Stimulated activated CD8-positive, alpha-beta memory T cell treated with anti-CD3 and anti-CD28 coated beads, Interleukin-4, amount 100 ng/mL, for 24 hours (primary cell): ENCODE results near the gene TALDO1.

ENCODE experiments used
- DNase-seq: peaks from one replicate; pipeline ENCODE4 v3.0.0-alpha.2; 2020; ENCODE audit warnings: low read depth

The TALDO1 gene

DNA sequence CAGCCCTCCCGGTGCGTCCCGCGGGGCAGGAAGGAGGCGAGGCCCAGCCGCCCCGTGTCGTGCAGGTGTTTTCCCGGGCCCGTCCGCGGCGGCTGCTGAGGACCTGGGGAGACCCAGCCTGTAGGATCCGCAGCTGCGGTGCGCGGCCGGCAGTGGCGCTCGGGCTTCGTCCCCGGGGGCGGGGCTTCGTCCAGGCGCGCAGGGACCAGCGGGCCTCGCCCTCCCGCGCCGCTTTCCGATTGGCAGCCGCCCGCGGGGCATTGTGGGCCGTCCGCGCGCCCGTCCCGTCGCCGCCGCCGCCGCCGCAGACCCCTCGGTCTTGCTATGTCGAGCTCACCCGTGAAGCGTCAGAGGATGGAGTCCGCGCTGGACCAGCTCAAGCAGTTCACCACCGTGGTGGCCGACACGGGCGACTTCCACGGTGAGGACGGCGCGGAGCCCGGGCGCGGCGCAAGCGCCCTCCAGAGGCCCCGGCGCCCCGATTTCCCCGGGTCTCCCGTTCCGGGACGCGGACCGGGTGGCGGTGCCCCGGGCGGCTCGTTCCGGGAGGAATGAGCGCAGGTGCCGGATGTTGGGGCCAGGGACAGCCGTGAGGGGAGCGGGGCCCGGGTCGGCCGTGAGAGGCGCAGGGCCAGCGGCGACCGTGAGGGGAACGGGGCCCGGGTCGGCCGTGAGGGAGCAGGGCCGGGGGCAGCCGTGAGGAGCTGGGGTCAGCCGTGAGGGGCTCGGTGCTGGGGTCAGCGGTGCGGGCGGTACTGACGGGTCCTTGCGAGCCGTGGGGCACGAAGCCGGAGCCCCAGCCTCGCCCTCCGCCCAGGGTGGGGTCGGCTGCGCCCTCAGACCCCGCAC lies at the start of gene TALDO1:
TSS of gene TALDO1 (plus strand) at position 307 of the 849 bp plus-strand sequence. CDS start at position 325, 18 bp downstream.
- DNase-seq = peak; percentile 83

GRCh38 chr11:697811-698311 lies 49.4 kb upstream of the TALDO1 start:
- no peak for DNase-seq

DNA sequence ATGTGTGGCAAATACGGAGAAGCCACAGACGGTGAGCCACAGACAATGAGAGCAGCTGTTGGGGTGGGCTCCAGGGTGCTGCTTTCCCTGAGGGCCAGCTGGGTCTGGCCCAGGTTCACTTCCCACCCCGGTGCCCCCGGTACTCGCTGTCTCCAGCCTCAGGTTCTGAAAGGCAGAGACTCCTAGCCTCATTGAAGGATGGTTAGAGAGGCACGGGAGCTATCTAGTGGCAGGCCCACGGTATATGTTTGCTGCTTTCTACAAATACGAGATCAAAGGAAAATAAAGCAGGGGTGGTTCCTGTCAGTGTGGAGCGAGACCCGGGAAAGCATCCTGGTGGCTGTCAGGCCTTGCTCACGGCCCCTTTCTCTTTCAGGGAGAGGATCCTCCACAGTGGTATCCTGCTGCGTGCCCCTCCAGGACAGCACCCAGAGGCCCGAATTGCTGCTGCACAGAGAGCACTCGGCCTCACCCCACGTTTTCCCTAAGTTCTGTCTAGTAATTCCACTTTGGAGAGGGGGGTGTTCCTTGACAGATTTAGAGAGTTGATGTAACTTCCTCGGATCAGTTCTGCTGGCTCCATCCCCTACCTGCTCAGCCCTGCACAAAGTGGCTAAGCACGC lies 48.7 kb upstream of the TALDO1 start:
- no peak for DNase-seq

DNA sequence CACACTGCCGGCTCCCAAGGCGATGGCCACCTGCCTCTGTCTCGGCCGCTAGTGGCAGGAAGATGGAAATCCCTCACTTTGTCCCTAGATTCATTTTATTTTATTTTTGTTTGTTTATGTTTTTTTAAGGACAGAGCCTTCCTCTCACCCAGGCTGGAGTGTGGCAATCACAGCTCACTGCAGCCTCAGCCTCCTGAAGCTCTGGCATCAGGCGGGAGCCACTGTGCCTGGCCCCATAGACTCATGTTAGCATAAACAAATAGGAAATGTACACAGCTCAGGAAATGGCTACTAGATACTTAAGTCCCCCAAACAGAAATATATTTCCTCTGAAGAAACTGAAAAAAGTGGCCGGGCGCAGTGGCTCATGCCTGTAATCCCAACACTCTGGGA lies 48.2 kb upstream of the TALDO1 start:
- no peak for DNase-seq

DNA sequence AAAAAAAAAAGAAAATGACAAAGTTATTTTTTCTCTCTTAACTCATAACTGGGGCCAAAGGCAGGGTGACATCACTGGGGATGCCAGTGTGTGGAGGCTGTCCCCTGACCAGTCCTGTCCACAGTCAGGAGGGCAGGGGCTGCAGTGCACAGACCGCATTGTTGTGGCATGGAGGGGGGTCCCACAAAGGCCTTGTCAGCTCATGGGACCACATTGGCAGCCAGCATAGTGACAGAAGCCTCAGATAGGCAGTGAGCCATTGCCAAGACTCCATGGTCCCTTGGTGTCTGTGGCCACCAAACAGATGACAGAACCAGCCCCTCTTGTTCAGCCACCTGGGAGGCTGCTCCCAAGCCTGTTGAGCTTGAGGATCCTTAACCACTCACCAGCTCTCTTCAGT lies 47.5 kb upstream of the TALDO1 start:
- no peak for DNase-seq

DNA sequence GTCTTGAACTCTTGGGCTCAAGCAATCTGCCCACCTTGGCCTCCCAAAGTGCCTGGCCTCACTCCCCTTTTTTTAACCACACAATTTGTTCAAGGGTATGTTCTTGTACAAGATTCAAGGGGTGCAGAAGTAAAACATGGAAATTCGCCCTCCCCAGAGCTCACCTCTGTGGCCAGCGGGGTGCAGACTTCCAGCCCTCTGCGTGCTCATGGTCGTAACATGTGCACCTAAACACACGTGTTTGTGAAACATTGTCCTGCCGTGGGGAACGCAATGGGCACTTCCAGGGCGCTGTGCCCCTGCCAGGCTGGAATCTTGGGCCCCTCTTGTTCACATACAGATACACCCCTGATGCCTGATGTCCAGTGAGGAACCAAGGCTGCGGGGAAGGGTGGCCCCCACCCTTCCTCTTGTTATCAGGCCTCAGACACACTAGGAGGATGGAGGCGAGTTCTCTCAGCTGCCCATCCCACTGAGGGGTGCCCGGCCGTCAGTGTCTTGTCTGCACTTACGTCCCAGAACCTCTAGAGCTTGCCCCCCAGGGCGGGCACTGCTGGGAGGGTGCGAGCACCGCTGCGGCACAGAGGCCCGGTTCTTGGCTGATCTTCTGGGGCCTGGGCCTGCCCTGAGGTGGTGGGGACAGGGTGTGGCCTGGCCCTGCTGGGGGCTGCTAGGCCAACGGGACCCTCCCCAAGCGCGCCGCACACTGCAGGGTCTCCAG lies 45.4 kb upstream of the TALDO1 start:
- DNase-seq = no peak

- no peak for DNase-seq
Measured at GRCh38 chr11:702462-703461, 44.5 kb upstream of the TALDO1 start.

- DNase-seq = no peak
Measured at GRCh38 chr11:703506-703905, 43.8 kb upstream of the TALDO1 start.

DNA sequence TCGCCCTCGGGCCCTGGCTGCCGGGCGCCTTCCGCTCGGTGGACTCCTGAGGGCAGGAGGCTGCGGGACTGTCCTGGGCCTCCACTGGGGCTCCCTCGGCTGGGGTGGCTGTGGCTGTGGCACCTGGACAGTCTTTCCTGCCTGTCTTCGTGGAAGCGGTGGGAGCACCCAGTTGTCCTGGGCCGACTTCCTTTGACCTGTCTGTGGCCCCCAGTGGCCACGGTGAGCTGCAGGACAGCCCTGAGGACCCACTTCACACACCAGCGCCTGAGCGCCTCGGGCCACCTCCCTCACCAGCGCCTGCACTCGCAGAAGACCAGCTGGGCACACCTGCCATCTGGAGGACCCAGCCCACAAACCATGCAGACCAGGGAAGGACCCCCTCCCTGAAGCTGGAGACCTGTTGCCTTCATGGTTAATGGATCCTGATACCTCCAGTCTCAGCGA lies 43.0 kb upstream of the TALDO1 start:
- no peak for DNase-seq

- DNase-seq = no peak
Measured at GRCh38 chr11:704781-705645, 42.3 kb upstream of the TALDO1 start.

- DNase-seq = no peak
Measured at GRCh38 chr11:705646-706438, 41.4 kb upstream of the TALDO1 start, which contains the start of gene EPS8L2. Gene EPS8L2 (plus strand): TSS chr11:706231. CDS start chr11:709408, 3,177 bp downstream.

DNA sequence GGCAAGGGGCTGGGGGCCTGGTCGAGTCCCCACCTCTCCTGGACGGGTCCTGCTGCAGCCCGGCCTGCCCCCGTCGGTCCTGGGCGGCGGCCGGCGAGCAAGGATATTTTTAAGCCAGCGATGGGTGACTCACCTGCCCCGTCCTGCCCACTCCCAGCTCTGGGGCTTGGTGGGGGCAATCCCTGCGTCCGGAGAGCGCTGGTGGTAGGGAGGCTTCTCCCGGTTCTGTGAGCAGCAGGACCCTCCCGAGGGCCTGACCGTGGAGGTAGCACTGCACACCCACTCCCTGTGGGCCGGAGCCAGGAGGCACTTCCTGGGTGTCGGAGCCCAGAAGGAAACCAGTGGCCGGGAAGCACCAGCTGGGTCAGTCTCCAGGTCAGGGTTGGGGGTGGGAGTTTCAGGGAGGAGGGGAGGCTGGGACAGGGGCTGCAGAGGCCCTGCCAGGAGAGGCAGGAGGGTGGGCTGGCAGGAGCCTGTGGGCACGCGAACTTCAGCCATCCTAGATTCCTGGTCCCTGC lies 40.8 kb upstream of the TALDO1 start:
- DNase-seq = no peak

DNA sequence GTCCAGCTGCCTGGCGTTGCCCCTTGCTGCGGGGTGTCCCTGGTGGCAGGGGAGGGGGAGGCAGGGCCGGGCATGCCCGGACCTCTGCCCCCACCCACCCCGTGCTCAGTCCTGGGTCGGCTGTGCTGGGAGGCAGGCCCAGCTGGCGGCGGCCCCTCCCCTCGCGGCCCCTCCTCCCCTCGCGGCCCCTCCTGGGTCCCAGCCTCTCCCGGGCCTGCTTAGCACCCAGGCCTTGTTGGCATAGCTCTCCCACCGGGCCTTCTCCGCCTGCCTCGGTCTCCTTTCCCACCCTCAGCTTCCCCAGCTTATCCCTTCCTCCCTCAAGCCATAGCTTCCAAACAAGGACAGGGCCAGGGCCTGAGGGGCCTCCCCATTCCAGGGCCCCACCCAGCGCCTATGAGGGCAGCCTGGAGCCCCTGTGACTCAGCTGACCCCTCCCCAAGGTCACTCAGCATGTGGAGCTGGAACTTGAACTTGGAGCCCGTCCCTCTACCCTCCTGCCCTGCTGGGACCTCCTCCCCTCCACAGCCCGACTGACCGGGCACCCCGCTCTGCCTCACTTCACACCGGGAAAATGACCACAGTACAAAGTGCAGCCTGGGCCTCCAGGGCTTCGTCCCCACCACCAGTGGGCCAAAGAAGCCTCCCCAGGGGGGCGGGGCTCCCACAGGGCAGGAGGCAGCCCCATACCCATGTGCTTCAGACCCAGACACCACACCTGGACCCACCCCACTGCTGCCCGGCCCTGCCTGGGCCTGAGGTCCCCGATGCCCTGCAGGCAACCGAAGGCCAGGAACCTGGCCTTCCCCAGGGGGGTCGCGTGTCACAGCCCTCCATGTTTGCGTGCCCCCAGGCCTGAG lies 40.1 kb upstream of the TALDO1 start:
- no peak for DNase-seq

- DNase-seq = no peak
Measured at GRCh38 chr11:707817-708420, 39.3 kb upstream of the TALDO1 start.

DNA sequence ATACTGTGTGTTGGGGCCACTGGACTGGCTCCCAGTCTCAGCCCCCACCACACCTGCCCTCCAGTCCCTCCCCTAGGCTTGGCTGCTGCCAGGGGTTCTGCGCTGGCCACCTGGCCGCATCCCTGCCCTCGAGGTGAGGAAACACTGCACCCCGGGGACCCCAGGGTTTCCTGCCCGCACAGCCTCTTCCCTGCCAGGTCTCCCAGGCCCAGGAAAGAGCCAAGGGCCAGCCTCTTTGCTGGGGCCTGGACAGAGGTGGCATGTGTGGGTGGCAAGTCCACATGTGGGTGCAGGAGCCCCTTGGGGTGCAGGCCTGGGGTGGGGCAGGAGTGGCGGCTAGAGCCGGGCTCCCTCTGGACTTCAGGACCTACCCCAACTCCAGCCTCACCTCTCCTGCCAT lies 38.8 kb upstream of the TALDO1 start:
- no peak for DNase-seq

DNA sequence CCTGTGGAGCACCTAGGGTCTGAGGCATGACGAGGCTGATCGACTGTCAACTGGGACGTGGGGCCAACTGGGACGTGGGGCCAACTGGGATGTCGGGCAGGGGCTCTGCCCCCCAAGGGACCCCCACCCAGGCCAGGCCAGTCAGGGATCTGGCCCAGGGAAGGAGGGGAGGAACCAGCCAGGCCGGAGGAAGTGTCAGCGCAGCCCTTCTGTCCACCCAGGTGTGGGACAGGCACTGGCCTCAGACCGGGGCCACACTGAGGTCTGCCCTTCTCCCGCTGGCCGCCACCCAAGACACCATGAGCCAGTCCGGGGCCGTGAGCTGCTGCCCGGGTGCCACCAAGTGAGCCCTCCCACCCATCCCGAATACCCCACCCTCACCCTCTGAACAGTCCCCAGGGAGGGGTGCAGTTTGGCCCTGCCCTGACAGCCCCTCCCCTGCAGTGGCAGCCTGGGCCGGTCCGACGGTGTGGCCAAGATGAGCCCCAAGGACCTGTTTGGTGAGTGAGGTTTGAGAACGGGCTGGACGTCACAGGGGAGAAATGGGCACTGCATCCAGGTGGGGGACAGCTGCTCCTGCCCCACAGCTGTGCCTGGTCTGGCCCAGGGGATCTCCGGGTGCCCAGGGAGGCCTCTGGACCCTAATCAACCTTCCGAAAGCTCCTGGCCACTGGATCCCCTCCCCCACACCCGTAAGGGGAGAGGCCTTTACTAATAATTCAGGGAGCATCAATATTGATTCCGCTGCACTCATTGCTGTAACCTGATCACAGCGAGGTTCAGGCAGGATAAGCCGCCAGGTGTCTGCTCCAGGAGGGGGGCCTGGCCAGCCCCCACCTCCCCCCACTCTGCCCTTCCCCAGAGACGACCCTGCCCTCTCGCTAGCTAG lies 37.9 kb upstream of the TALDO1 start:
- DNase-seq = no peak

DNA sequence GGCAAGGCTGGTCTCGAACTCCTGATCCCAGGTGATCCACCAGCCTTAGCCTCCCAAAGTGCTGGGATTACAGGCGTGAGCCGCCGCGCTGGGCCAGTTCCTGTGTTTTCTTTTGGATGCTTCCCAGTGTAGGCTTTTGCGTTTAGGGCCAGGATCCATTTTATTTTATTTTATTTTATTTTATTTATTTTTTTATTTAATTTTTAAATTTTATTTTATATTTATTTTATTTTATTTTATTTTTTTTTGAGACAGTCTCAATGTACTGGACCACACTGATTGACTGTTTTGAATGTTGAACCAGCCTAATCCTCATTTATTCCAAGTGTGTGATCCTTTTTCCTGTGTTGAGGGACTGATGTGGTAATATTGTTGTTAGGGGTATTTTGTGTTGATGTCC lies 32.8 kb upstream of the TALDO1 start:
- no peak for DNase-seq
